GM12892 (cell line): Measurements from ENCODE around the gene DNAAF5.

Experiments used
- POLR2A ChIP-seq: IDR thresholded peaks from 2 replicates; pipeline ENCODE4 v1.6.1; 2011; ENCODE audit warnings: low read depth, low read length, control low read depth
- POLR2AphosphoS5 ChIP-seq: IDR thresholded peaks from 2 replicates; pipeline ENCODE4 v1.6.1; 2011; ENCODE audit warnings: low read depth, low read length, control low read depth

DNA sequence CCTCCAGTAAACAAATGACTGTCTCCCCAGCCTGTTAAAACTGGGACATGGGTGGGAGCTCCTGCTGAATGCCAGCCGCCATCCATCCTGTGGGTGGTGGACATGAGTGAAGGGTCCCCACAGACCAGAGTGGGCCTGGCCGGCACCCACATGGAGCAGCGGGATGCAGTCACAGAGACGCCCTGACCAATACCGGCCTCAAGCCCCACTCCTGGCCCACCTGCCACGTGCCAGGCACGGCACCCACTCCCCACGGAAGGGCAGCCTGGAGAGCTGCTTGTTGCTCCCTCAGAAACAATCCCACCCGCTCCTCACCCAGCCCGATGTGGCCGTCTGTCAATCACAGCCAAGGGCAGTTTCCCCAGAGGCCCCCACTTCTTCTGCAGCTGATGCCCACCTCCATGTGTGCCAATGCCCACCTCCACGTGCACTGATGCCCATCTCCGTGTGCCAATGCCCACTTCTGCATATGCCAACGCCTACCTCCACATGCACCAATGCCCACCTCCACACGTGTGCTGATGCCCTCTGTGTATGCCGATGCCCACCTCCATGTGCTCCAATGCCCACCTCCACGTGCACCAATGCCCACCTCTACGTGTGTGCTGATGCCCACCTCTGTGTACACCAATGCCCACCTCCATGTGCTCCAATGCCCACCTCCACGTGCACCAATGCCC, 42.8 kb upstream of the DNAAF5 start:
- TF ChIP-seq POLR2A = no peak
- TF ChIP-seq POLR2AphosphoS5 = no peak
